A204.1 (cell line): ENCODE measurements around the gene SSPN.

Experiments
- FAIRE-seq: peaks from 2 replicates; lab custom pipeline; 2012; peaks lifted over from hg19 to GRCh38; lab: Jason Lieb, UNC

The SSPN gene

DNA sequence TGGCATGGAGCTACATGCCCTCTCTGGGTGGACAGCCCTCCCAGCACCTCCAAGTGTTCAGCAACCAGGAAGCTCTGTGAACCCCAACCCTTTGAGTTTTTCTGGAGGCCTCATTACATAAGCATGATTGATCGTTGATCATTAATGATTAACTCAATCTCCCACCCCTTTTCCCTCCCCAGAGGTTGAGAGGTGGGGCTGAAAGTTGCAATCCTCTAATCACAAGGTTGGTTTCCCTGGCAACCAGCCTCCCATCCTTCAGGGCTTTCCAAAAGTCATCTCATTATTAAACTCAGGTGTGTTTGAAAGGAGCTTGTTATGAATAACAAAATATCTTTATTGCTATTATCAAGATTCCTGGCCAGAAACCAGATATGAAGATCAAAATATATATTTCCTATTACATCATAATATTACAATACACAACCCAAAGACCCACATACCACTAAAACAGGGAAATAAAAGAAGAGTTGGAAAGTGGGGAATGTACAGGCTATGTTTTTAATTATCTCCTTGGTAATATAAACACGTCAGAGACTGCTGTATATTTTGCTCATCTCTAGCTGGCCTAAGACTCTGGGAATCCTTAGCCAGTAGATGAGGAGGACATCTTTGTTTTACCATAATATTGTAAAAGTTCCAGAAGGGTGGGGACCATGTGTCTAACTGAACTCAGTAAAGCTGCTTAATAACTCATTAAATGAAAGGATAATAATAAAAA is 73.6 kb downstream of the SSPN start:
- FAIRE-seq, result no peak

- FAIRE-seq, result no peak
These were observed 74.3 kb downstream of the SSPN start for GRCh38 chr12:26269562-26270284.

DNA sequence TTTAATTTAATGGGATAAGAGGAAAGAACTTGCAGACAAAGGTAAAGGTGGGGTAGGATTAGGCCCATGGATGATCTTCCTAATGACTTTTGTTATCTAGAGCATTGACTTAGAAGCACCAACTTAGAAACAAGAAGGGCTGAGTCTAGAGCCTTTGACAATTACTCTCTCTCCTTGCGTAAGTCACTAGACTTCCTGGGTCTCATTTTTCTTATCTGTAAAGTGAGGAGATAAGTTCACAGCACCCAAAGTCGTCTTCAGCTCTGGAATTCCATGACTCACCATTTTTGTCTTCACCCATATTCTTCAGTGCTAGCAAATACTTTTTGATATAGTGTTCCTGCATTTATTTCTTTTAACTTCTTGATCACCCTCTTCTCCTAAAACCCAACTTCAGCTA is 75.7 kb downstream of the SSPN start:
- FAIRE-seq, result no peak

GRCh38 chr12:26271889-26272492 is 76.6 kb downstream of the SSPN start:
- no peak for FAIRE-seq

GRCh38 chr12:26272851-26273250 is 77.5 kb downstream of the SSPN start:
- FAIRE-seq, result no peak

- FAIRE-seq, result peak; percentile 9
These were observed 78.4 kb downstream of the SSPN start for GRCh38 chr12:26273811-26274210.

- FAIRE-seq, result no peak
These were observed 79.3 kb downstream of the SSPN start for GRCh38 chr12:26274441-26275312.

- FAIRE-seq, result no peak
These were observed 80.1 kb downstream of the SSPN start for GRCh38 chr12:26275313-26276131.

- no peak for FAIRE-seq
These were observed 81.3 kb downstream of the SSPN start for GRCh38 chr12:26276709-26277108.

GRCh38 chr12:26277506-26278246 is 82.3 kb downstream of the SSPN start:
- FAIRE-seq, result no peak

DNA sequence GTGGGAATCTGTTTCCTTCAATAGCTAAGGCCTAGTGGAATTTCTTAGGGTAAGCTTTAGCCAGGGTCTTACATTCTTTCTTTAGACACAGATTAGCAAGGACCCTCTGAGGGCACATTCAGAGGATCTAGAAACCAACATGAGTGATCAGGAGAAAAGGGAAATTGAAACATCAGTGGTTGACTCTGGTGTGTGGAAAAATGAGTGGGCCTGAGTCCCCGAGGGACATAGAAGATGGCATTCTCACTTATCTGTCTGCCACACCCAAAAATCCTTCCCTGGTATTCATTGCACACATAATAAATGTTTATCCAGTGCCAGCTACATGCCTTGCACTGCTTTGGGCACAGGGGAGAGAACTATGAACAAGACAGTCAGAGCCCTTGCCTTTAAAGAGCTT is 82.9 kb downstream of the SSPN start:
- no peak for FAIRE-seq

- no peak for FAIRE-seq
These were observed 83.3 kb downstream of the SSPN start for GRCh38 chr12:26278666-26279065.

DNA sequence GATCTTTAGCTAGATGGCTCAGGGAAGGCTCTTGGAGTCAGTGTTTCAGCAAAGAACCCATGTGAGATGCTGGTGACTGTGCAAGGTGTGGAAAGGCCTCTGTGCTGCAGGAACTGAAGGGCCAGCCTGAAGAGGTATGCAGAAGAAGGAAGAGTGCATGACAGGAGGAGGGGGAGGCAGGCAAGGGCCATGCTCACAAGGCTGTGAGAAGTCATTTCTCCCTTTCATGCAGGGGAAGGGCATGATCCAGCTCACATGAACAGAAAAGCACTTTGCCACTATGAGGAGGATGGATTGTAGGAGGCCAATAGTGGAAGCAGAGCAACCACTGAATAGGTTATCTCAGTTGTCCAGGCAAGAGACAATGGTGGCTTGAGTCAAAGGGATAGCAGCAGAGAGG is 83.7 kb downstream of the SSPN start:
- FAIRE-seq, result no peak

GRCh38 chr12:26279908-26280307 is 84.5 kb downstream of the SSPN start:
- FAIRE-seq, result no peak

DNA sequence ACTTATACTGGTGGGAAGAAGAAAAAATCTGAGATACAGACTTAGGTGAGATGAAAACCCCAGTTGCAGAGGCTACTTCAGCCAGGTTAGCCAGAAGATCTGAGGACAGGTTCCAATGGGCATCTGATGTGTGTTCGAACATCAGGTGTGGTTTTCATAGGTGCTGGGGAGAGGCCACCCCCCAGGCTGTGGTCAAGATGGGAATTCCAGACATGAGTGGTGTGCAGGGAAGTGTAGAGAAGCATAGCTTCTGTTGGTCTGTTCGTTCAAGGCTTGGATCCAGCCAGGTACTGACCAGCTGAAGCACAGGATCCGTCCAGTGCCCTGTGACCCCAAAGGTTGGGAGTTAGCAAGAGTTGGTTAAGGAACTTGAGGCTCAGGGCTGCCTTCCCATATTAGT is 85.5 kb downstream of the SSPN start:
- FAIRE-seq, result no peak

- no peak for FAIRE-seq
These were observed 85.9 kb downstream of the SSPN start for GRCh38 chr12:26281320-26281719.

DNA sequence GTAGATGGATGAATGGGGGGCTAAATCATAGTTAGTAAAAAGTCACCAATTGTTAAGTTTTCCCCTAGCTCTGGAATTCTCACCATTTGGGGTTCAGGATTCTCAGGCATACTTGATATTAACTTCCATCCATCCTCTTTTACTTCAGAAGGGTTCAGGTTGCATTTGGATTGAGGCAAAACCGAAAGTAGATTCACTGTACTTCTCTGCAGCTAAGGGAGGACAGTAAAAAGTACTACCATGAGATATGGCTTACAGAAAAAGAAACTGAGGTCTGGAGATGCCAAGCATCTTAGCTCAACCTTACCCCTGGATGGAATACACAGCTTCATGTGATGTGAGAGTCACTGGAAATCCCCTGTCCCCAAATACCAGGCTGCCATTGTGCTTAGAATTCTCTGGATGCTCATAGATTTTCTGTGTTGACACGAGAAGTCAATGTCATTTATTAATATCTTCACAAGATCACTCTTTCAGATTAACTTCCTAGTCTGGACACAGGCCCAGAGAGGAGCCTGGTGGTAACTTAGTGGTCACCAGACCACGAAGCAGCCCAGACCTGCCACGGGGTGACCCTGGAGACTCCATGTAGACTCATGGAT is 87.1 kb downstream of the SSPN start:
- FAIRE-seq, result no peak

DNA sequence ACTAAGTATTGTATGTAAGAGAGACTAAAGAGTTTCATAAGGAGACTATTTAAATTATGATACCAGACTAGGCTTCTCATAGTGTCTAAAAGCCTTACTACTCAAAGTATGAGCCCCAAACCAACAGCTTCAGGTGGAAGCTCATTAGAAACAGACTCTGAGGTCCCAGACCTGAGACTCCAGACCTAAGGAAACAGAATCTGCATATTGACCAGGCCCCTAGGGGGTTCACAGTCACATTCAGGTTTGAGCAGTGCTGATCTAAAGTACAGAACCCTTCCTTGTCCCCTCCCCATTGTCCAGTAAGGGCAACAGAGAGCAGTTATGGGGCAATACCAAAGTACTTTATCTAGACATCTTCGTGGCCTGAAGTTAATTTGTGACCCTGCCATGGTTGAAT is 87.7 kb downstream of the SSPN start:
- FAIRE-seq, result no peak

DNA sequence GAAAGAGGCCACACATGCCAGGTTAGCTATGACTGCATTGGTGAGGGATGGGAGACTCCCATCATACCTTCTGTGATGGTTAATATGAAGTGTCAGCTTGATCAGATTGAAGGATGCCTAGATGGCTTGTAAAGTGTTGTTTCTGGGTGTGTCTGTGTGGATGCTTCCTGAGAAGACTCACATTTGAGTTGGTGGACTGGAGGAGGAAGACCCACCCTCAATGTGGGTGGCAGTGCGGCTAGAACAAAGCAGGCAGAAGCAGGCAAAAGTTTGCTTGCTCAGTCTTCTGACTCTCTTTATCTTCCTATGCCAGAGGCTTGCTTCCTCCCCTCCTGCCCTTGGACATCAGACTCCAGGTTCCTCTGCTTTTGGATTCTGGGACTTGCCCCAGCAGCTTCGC is 88.2 kb downstream of the SSPN start:
- FAIRE-seq, result no peak

DNA sequence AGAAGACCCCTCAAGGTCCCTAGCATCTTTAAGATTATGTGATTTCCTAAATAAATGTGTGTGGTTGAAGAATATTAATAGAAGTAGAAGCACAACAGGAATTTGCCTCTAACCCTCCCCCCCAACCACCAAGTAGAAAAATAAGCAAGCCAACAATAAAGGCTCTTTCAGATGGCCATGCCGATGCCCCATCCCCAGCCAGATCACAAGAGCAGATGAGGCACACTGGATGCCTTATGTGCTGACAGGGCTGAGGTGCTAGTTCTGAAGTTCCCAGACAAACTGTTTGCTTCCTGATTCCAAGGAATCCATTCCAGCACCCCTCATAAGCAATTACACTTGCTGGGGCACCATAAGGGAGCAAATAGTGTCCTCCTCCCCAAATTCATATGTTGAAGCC is 90.0 kb downstream of the SSPN start:
- FAIRE-seq, result no peak

GRCh38 chr12:26286186-26286585 is 90.8 kb downstream of the SSPN start:
- FAIRE-seq, result no peak
